GM18951 (cell line): Measurements from ENCODE around the gene TMED6.

Experiments
- POLR2A ChIP-seq: IDR thresholded peaks from 4 replicates; pipeline ENCODE4 v1.6.1; 2011; ENCODE audit warnings: mild to moderate bottlenecking; ENCODE audit not compliant: insufficient read length, insufficient read depth; ENCODE audit errors: extremely low read depth
- in situ Hi-C: fragments of 300-500 bp; cut with MboI; formaldehyde crosslinking; loops from one replicate; pipeline ENCODE4 v1.12.0; 2022; ENCODE audit warnings: low sequenced_read_pairs, mixed read lengths, inconsistent platforms; ENCODE audit not compliant: unreplicated experiment

Gene TMED6

DNA sequence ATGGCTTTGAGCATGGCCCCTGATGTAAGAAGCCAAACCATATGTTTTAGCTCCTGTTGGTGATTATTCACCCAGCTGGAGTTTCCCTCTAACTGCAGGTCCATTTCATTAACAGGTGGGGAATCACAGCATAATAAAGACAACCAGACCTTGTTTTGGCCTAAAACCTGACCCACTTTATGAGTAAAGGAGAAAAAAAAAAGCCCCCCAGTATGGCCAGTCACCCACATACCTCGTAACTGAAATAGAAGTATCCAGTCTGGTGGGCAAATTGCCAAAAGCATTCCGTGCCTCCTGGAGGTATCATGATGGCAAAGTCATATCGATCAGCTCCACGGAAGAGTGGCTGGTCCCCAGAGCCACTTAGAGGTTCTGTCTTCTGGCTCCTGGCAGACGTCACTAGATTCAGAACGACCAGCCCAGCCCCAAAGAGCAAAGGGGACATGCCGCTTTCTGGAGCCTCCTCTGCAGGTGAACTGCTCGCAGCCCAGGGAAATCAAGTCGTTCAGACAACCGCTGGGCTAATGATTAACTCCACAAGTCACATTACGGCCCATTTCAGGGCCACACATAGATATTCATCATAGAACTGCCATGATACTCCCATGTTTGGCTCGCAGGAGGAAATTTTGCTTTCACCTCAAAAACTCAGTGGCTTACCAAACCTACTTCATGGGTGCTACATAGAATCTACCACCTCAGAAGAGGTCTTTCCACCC lies at the start of gene TMED6:
TSS of gene TMED6 (minus strand) at position 478 of the 719 bp plus-strand sequence. CDS start at position 445, 33 bp downstream.
- in situ Hi-C loops: no loop called here
- TF ChIP-seq POLR2A: no peak

DNA sequence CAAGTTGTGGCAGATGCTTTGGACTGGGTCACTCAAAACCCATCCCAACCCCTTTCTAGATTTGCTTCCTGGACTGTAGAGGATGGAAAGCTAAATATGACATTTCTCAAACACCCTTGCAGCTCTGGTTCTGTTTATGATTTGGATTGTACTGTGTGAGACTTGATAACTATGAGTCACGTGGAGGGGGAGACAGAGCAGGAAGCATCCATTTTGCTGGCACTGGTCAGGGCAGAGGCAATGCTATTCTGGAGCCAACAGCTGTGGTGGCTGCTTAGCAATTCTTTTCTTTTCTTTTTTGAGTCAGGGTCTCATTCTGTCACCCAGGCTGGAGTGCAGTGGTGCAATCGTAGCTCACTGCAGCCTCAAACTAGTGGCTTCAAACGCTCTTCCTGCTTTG lies 47.8 kb upstream of the TMED6 start:
- TF ChIP-seq POLR2A: no peak
- in situ Hi-C loops: loop anchor here (10.0 kb wide), 1 partner anchor 165 kb away; the partner anchor contains the start of gene NFAT5

DNA sequence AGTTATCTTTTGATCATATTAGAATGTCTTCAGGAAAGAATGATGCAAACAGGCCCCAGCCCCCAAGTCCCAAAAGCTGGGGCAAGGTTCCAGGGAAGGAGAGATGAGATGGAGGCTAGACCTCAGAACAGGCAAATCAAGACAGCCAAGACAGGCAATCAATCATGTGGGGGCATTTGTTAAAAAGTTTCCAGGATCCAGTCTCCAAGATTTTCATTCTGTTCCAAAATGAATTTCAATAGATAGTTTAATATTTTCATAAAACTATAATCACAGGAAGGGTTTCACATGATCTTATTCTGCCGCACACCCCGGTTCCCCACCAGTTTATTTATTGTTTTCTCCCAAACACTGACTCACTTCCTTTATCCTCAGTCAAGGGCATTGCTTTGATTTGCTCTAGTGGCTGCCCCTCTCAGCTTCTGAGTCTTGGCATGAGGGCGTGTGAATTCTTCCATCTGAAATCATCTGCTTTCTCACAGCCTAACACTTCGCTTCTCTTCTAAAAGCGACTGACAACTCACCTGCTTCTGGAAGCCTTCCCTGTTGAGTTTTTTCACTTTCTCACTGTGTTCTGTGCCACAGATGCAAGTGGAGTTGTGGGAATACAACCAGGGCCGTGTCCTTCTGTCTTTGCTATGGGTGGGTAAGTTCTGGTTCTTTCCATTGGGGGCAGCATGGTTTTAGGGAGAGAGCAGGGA lies 46.4 kb upstream of the TMED6 start:
- TF ChIP-seq POLR2A: no peak
- in situ Hi-C loops: loop anchor here (10.0 kb wide), 1 partner anchor 167 kb away; the partner anchor contains the start of gene NFAT5

- TF ChIP-seq POLR2A: no peak
- in situ Hi-C loops: loop anchor here (10.0 kb wide), 1 partner anchor 168 kb away; the partner anchor contains the start of gene NFAT5
Observed at GRCh38 chr16:69396187-69397061, 44.8 kb upstream of the TMED6 start.

- TF ChIP-seq POLR2A: no peak
- in situ Hi-C loops: loop anchor here (10.0 kb wide), 1 partner anchor 169 kb away; the partner anchor contains the start of gene NFAT5
Observed at GRCh38 chr16:69395859-69396186, 44.2 kb upstream of the TMED6 start.

DNA sequence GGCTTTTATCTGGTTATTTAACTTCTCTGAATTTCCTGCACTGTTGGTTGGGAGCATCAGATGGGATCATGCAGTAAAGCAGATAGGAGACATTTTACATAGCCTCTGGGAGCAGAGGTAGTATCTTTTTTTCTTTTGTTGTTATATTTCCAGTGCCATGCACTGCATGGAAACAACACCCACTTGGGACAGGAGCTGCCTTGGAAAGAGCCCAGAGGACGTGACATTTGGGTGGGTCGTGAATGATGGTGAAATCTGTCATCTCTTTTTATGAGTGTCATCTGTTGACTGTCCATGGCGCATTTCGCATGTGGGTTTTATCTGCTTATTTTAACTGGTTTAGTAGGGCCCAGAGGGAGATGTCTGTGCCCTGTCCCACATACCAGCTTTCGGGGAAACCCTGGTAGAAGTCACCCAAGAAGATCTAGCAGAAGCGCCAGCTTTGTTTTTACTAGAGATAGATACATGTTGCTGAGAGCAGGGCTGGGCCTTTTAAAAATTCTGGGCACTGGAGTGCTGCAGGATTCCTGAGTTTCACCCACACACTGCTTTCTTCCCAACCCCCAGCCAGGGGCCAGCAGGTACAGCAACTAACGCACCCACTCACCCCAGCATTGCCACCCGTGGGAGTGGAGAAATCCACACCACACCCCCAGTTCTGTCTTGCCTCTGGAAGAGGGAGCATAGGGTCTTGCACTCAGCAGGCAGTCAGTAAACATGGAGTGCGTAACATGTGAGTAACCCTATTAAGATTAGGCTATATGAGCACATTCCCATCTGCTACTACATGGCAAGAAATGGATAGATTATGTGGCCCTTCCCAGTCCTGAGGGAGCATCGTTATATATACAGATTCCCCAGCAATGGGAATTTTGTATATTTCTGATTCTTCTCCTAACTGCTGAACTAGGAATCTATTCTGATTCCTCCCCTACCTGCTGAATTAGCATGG lies 42.6 kb upstream of the TMED6 start:
- no peak for TF ChIP-seq POLR2A
- in situ Hi-C loops: loop anchor here (10.0 kb wide), 1 partner anchor 171 kb away; the partner anchor contains the start of gene NFAT5

- no peak for TF ChIP-seq POLR2A
- in situ Hi-C loops: no loop called here
Observed at GRCh38 chr16:69386596-69386995, 35.0 kb upstream of the TMED6 start.

GRCh38 chr16:69384974-69385373 lies 33.4 kb upstream of the TMED6 start:
- no peak for TF ChIP-seq POLR2A
- in situ Hi-C loops: no loop called here

GRCh38 chr16:69382421-69382820 lies 30.8 kb upstream of the TMED6 start:
- TF ChIP-seq POLR2A: no peak
- in situ Hi-C loops: no loop called here

DNA sequence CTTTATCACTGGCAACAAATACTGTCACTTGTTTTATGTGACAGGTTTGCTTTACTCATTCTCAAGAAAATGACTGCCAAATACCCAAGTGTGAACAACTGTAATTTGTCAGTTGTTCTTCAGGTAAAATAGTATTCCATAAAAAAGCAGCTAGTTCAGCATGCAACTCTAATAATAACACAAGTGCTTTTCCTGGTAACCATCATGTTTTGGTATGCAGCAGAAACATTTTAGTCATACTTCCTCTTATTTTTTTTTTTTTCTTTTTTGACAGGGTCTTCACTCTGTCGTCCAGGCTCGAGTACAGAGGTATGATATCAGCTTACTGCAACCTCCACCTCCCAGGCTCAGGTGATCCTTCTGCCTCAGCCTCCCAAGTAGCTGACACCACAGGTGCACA lies 29.6 kb upstream of the TMED6 start:
- TF ChIP-seq POLR2A: no peak
- in situ Hi-C loops: no loop called here

DNA sequence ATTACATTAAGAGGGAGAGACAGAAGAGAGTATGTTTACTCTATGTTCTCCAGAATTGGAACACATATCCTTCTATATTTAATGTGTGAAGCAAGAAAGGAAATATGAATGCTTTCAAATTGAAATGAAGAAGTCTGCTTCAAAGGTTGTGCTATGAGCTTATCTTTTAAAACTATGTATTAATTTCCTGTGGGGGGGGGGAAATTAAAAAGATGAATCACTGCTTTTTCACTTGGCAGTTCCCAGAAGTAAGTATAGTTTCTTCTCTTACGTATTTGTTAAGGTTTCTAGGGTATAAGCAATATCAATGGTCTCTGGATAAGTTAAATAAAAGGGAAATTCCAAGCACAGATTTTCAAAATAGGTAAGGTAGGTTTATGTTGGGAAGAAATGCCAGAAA lies 27.2 kb upstream of the TMED6 start:
- no peak for TF ChIP-seq POLR2A
- in situ Hi-C loops: no loop called here

GRCh38 chr16:69378036-69378435 lies 26.4 kb upstream of the TMED6 start:
- in situ Hi-C loops: no loop called here
- TF ChIP-seq POLR2A: no peak
